ENCODE data around the gene PDE4D. TPM values are rescaled to one million over a fixed set of nuclear protein-coding genes. Genes with fewer than 3 reads are reported as not detected.

The PDE4D gene
- total RNA-seq, 2 experiments from 2014 or later, result 40.5 to 41.2 TPM

DNA sequence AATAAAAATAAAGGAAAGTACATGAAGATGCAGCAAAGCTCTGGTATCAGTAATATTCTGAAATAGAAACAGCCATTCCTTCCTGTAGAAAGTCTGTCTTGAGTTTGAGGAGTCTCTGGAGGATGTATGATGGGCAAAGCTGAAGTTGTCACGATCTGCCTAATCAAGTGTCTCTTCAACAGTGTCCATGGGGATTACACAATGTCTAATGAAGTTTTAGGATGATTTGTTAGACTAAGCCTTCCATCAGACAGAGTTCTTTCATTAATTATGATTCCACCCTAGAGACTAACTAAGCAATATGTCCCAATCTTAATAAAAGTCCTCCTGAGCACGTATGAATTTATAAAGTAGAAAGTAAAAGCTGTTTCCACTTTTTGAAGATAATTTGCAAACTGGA lies 26.9 kb downstream of the PDE4D start:
- H3K27ac Mint-ChIP-seq, result no peak overlapping the region
- no peaks in the 10 kb centered on the region for H3K9me3 Mint-ChIP-seq
- H3K4me1 Mint-ChIP-seq (ENCODE audit: low read depth), result no peaks in the 10 kb centered on the region
- H3K4me3 Mint-ChIP-seq, result no peak overlapping the region
- DNase-seq, result no peak
- no peaks in the 10 kb centered on the region for H3K36me3 Mint-ChIP-seq (ENCODE audit: low read depth)
- CTCF ChIA-PET, result no interaction called here
- H3K27me3 Mint-ChIP-seq (ENCODE audit: low read depth), result peaks cover 6% of the 10 kb centered on the region
- intact Hi-C loops (cut with micrococcal nuclease), result no loop called here

- H3K27me3 Mint-ChIP-seq (ENCODE audit: low read depth), result peaks cover 8% of the 10 kb centered on the region
- intact Hi-C loops (cut with micrococcal nuclease), result no loop called here
- DNase-seq, result no peak
- no peak overlapping the region for H3K27ac Mint-ChIP-seq
- CTCF ChIA-PET, result no interaction called here
- no peak overlapping the region for H3K4me3 Mint-ChIP-seq
- no peaks in the 10 kb centered on the region for H3K9me3 Mint-ChIP-seq
- H3K36me3 Mint-ChIP-seq (ENCODE audit: low read depth), result no peaks in the 10 kb centered on the region
- no peaks in the 10 kb centered on the region for H3K4me1 Mint-ChIP-seq (ENCODE audit: low read depth)
Measured at GRCh38 chr5:59864718-59865117, 28.8 kb downstream of the PDE4D start.

- Mint-ChIP-seq H3K27ac (no peak overlapping the region), H3K4me3 (no peak overlapping the region), H3K4me1 (ENCODE audit: low read depth) (no peaks in the 10 kb centered on the region), H3K9me3 (no peaks in the 10 kb centered on the region), H3K27me3 (ENCODE audit: low read depth) (peaks cover 5% of the 10 kb centered on the region), H3K36me3 (ENCODE audit: low read depth) (no peaks in the 10 kb centered on the region)
- intact Hi-C loops (cut with micrococcal nuclease), result no loop called here
- CTCF ChIA-PET, result interaction anchor here (0.6 kb wide), 2 partner anchors 480 to 1028 kb away, joined by 3 read pairs; no protein-coding TSS in a partner anchor
- no peak for DNase-seq
Measured at GRCh38 chr5:59863777-59864176, 29.7 kb downstream of the PDE4D start.

DNA sequence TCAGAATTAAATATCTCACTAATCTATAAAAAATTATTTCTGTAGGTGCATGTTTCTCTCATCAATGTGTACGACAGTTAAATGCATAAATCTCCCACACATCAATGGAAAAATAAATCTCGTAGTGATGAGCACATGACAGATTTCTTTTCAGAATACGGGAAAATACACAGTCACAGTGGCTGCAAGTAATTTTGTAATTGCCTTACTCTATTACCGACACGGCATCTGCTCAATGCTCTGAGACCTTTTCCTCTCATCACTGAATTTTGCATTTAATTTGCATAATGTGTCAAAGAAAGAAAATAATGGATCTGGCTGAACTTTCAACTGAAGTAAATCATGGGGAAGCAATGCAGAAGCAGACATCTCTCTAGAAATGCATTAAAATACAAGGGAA lies 37.2 kb downstream of the PDE4D start:
- Mint-ChIP-seq H3K27ac (no peak overlapping the region), H3K4me3 (no peak overlapping the region), H3K27me3 (ENCODE audit: low read depth) (peaks cover 4% of the 10 kb centered on the region), H3K4me1 (ENCODE audit: low read depth) (no peaks in the 10 kb centered on the region), H3K36me3 (ENCODE audit: low read depth) (no peaks in the 10 kb centered on the region), H3K9me3 (no peaks in the 10 kb centered on the region)
- intact Hi-C loops (cut with micrococcal nuclease), result no loop called here
- no peak for DNase-seq
- CTCF ChIA-PET, result no interaction called here

DNA sequence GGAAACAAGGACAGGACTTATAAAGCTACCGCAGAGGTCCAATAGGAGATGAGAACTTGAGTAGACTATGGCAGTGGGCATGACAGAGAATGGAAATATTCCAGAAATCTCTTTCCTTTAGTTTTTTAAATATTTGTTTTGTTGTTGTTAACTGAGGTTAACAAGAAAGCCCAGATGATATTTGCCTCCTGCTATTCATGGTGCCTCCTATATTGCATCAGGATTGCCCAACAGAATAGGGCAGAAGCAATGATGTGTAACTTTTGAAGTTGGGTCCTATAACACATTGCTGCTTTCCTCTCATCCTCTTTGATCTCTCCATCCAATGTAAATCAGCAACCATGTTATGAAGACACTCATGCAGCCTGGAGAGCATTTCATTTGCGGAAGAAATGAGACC lies 42.8 kb downstream of the PDE4D start:
- intact Hi-C loops (cut with micrococcal nuclease), result no loop called here
- CTCF ChIA-PET, result no interaction called here

GRCh38 chr5:59847586-59847985 lies 45.9 kb downstream of the PDE4D start:
- Mint-ChIP-seq H3K27ac (no peak overlapping the region), H3K27me3 (ENCODE audit: low read depth) (peaks cover 3% of the 10 kb centered on the region)
- CTCF ChIA-PET, result no interaction called here

More for the DNA sequence above, 42.8 kb downstream of the PDE4D start:
- H3K36me3 Mint-ChIP-seq (ENCODE audit: low read depth), result no peaks in the 10 kb centered on the region
- no peak overlapping the region for H3K4me3 Mint-ChIP-seq
- peaks cover 3% of the 10 kb centered on the region for H3K27me3 Mint-ChIP-seq (ENCODE audit: low read depth)
- H3K27ac Mint-ChIP-seq, result no peak overlapping the region
- H3K9me3 Mint-ChIP-seq, result no peaks in the 10 kb centered on the region
- H3K4me1 Mint-ChIP-seq (ENCODE audit: low read depth), result no peaks in the 10 kb centered on the region
- no peak for DNase-seq

GRCh38 chr5:59845730-59846129 lies 47.8 kb downstream of the PDE4D start:
- Mint-ChIP-seq H3K4me3 (no peak overlapping the region), H3K27ac (no peak overlapping the region), H3K27me3 (ENCODE audit: low read depth) (peaks cover 10% of the 10 kb centered on the region), H3K4me1 (ENCODE audit: low read depth) (no peaks in the 10 kb centered on the region), H3K9me3 (no peaks in the 10 kb centered on the region), H3K36me3 (ENCODE audit: low read depth) (no peaks in the 10 kb centered on the region)
- no peak for DNase-seq
- CTCF ChIA-PET, result no interaction called here
- intact Hi-C loops (cut with micrococcal nuclease), result no loop called here

More at GRCh38 chr5:59847586-59847985, 45.9 kb downstream of the PDE4D start:
- Mint-ChIP-seq H3K36me3 (ENCODE audit: low read depth) (no peaks in the 10 kb centered on the region), H3K4me1 (ENCODE audit: low read depth) (no peaks in the 10 kb centered on the region), H3K9me3 (no peaks in the 10 kb centered on the region), H3K4me3 (no peak overlapping the region)
- intact Hi-C loops (cut with micrococcal nuclease), result no loop called here
- DNase-seq, result no peak

DNA sequence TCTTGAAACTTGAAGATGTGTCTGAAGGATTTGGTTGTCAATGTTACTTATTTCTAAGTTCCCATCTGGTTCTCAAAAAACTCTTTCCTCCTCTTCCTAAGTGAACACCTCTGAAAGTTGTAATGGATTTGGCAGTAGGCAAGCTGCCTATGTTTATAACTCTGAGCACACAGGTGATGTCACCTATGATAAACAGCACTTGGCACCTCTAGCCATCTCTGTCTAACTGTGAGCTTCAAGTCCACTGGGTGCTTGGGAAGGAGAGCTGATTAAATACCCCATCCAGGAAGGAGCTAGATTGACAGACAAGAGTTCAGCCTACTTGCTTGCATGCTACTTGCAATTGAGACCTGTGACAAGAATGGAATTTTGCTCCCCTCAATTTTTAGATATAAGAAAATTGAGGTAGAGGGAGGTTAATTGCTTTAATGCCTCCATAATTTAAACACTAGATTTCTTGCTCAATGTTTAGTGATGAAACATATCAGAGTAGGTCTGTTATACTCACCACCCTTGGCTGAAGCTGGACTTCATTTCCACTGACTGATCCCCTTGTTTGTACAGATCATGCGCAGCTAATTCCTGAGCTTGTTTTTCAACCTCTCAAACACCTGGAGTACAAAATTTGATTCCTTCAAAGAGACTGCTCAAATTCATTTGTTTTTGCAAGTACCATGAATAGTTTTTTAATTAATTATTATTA lies 49.9 kb downstream of the PDE4D start:
- CTCF ChIA-PET, result no interaction called here
- Mint-ChIP-seq H3K4me3 (no peak overlapping the region), H3K36me3 (ENCODE audit: low read depth) (no peaks in the 10 kb centered on the region), H3K27me3 (ENCODE audit: low read depth) (peaks cover 12% of the 10 kb centered on the region), H3K9me3 (no peaks in the 10 kb centered on the region), H3K4me1 (ENCODE audit: low read depth) (no peaks in the 10 kb centered on the region), H3K27ac (no peak overlapping the region)
- intact Hi-C loops (cut with micrococcal nuclease), result no loop called here
- no peak for DNase-seq

DNA sequence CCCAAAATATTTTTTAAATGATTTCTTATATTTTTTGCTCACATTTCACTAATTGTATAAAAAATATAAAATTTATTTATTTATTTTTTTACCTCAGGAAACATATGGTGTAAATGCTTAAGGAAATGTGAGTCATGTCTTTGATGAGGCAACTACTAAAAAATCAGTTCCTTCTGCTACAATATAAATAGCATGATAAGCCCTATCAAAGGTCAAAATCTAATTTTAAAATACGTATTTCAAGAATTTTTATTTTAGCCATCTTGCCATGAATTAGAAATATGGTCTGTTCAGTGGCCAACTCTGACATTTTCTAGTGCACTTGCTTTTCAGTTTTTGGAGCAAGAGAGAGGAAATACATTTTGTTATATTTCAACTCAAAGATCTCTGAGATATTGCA lies 50.5 kb downstream of the PDE4D start:
- Mint-ChIP-seq H3K36me3 (ENCODE audit: low read depth) (no peaks in the 10 kb centered on the region), H3K27ac (no peak overlapping the region), H3K27me3 (ENCODE audit: low read depth) (peaks cover 12% of the 10 kb centered on the region), H3K4me1 (ENCODE audit: low read depth) (no peaks in the 10 kb centered on the region), H3K9me3 (no peaks in the 10 kb centered on the region), H3K4me3 (no peak overlapping the region)
- no peak for DNase-seq
- intact Hi-C loops (cut with micrococcal nuclease), result no loop called here
- CTCF ChIA-PET, result no interaction called here

- Mint-ChIP-seq H3K27me3 (ENCODE audit: low read depth) (peaks cover 12% of the 10 kb centered on the region), H3K4me1 (ENCODE audit: low read depth) (no peaks in the 10 kb centered on the region), H3K27ac (no peak overlapping the region), H3K36me3 (ENCODE audit: low read depth) (no peaks in the 10 kb centered on the region), H3K9me3 (no peaks in the 10 kb centered on the region), H3K4me3 (no peak overlapping the region)
- CTCF ChIA-PET, result no interaction called here
- intact Hi-C loops (cut with micrococcal nuclease), result no loop called here
- DNase-seq, result no peak
Measured at GRCh38 chr5:59840200-59840601, 53.3 kb downstream of the PDE4D start.

- DNase-seq, result no peak
- H3K27me3 Mint-ChIP-seq (ENCODE audit: low read depth), result peaks cover 14% of the 10 kb centered on the region
- intact Hi-C loops (cut with micrococcal nuclease), result no loop called here
- H3K9me3 Mint-ChIP-seq, result no peaks in the 10 kb centered on the region
- H3K36me3 Mint-ChIP-seq (ENCODE audit: low read depth), result no peaks in the 10 kb centered on the region
- H3K27ac Mint-ChIP-seq, result no peak overlapping the region
- CTCF ChIA-PET, result no interaction called here
- H3K4me3 Mint-ChIP-seq, result no peak overlapping the region
- no peaks in the 10 kb centered on the region for H3K4me1 Mint-ChIP-seq (ENCODE audit: low read depth)
Measured at GRCh38 chr5:59838989-59839388, 54.5 kb downstream of the PDE4D start.

DNA sequence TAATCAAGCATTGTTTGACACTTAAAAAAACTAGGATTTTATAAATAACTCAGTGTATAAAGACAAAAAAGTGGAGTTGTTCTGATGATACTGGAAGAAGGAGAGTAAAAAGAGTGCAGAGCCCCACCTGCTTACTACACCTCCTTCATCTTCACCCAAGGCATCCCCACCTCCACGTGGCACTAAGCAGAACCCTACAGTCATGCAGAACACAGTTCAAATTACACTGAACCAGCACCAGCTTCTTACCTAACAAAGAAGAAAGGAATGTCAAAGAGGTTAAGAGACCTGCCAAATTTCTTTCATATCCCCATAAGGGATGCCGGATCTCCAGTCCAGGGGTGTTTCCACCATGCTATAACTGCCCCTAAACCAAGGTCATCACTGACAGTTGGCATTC lies 55.5 kb downstream of the PDE4D start:
- no peak overlapping the region for H3K27ac Mint-ChIP-seq
- intact Hi-C loops (cut with micrococcal nuclease), result no loop called here
- H3K4me3 Mint-ChIP-seq, result no peak overlapping the region
- H3K9me3 Mint-ChIP-seq, result no peaks in the 10 kb centered on the region
- DNase-seq, result no peak
- peaks cover 16% of the 10 kb centered on the region for H3K27me3 Mint-ChIP-seq (ENCODE audit: low read depth)
- H3K4me1 Mint-ChIP-seq (ENCODE audit: low read depth), result no peaks in the 10 kb centered on the region
- H3K36me3 Mint-ChIP-seq (ENCODE audit: low read depth), result no peaks in the 10 kb centered on the region
- CTCF ChIA-PET, result no interaction called here

- no peaks in the 10 kb centered on the region for H3K4me1 Mint-ChIP-seq (ENCODE audit: low read depth)
- DNase-seq, result no peak
- no peak overlapping the region for H3K27ac Mint-ChIP-seq
- H3K27me3 Mint-ChIP-seq (ENCODE audit: low read depth), result peaks cover 16% of the 10 kb centered on the region
- H3K36me3 Mint-ChIP-seq (ENCODE audit: low read depth), result no peaks in the 10 kb centered on the region
- H3K4me3 Mint-ChIP-seq, result no peak overlapping the region
- CTCF ChIA-PET, result no interaction called here
- intact Hi-C loops (cut with micrococcal nuclease), result no loop called here
- H3K9me3 Mint-ChIP-seq, result no peaks in the 10 kb centered on the region
Measured at GRCh38 chr5:59837071-59837470, 56.5 kb downstream of the PDE4D start.
